GM19395 (cell line): ENCODE measurements around the gene GPRIN3.
A peak's percentile ranks its signal among the peaks of the same experiment; 100 is the strongest.
"Not testable (repeated sequence)": the region's sequence is repeated elsewhere in the genome, so short reads cannot be mapped to it uniquely, and the experiment has no call there.

ENCODE experiments used
- ATAC-seq: cut with Tn5 transposase; IDR thresholded peaks from one replicate; pipeline ENCODE4 v1.9.1; 2021; ENCODE audit warnings: mild to moderate bottlenecking, moderate library complexity; ENCODE audit not compliant: unreplicated experiment

The GPRIN3 gene

DNA sequence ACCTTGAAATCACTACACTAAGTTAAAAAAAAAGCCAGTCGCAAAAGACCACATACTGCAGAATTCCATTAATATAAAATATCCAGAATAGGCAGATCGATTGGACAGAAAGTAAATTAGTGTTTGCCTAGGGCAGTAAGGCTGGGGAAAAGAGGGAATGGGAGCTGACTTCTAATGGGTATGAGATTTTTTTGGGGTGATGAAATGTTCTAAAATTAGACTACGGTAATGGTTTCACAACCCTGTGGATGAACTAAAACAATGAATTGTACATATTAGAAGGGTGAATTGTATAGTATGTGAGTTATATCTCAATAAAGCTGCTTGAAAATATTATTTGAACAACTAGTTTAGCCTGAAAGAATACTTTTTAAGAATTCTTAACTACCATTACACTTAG, 6.7 kb upstream of the GPRIN3 start:
- ATAC-seq, result no peak

DNA sequence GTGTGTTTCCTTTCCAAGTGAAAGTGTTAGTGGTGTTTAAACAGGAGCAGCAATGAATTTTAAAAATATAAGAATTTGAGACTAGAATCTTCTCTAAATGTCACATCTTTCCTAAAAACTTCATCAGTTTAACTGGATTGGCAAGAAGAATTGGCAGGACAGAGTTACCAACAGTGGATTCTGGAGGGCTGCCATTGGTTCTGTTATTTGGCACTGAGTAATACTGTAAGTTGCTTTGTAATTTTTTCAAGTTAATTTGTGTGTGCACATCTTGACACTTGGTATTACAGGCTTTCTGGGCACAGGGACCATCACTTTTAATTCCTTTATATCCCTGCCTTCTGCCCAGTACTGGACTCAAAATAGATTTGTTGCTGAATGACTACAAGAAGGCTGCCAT, 4.5 kb upstream of the GPRIN3 start:
- ATAC-seq, result no peak

DNA sequence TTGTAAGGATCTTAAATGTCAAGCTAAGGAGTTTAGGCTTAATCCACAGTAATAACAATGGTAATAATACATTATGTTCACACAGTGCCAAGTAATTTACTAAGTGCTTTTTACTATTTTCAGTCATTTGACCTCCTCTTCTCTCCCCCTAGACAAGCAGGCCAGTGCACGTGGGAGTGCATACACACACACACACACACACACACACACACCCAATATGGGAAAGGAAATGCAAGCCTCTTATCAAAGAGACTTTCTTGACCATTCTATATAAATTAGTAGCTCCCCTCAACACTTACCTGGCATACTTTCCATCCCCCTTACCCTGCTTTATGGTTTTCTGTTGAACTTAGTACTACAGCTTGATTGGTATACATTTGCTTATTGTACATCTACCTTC, 3.8 kb upstream of the GPRIN3 start:
- ATAC-seq, result no peak

DNA sequence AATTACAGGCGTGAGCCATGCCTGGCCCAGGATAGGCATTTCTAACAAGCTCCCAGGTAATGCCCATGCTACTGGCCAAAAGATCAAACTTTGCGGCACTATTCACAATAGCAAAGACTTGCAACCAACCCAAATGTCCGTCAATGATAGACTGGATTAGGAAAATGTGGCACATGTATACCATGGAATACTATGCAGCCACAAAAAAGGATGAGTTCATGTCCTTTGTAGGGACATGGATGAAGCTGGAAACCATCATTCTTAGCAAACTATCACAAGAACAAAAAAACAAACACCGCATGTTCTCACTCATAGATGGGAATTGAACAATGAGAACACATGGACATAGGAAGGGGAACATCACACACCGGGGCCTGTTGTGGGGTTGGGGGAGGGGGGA, 1.6 kb upstream of the GPRIN3 start:
- ATAC-seq, result not testable (repeated sequence)

DNA sequence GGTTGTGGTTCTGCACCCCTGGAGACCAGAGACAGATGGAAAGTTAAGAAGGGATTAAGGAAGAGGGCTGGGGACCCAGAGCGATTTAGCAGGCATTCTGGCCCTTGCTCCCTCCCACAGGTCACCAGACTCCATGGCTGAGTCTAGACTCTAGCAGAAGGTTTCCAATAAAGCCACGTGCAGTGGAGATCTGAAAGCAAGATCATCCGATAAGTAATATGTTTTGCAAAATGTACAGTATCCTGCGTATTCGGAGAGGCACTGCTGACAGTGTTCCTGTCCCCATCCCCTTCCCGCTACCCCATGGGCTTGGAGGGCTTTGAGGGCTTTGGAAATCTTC, 531 bp upstream of the GPRIN3 start:
- ATAC-seq, result no peak

DNA sequence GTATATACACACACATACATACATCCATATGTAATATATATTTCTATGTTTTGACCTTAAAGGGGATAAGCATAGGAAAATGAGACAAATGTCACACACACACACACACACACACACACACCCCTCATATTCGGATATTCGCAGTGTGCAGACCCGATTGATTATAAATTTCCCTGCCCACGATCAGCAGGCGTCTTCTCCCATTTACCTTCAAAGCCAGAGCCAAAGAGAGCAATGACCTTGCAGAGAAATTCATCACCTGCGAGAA, 488 bp downstream of the GPRIN3 start:
- no peak for ATAC-seq

DNA sequence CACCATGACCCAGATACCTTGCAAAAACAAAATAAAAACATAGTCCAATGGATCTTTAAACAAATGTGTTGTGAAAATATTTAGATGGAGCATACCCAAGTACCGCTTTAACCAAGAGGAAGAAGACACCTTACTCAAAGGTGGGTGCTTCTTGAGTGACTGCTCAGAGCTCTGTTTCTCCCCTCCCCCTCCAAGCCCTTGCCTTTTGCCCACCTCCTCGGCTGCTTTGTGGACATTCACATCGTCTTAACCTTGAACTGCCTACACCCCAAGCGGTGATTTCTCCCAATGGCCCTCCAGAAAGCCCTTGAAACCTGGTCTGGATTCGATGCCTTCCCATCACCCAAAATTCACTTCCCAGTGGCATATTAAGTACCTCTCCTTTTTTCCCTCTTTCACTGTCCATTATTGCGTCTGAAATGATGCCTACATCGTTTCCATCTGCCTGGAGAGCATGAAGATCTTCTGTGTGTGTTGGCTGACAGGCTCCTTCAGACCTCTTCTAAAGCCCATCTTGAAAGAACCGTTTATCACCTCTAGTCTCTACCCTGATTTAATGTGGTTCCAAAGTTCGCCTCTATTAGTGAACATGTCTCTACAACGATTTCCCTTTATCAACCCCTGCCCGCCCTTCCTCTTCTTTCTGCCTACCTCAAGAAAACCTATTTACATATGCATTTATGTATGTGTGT, 968 bp downstream of the GPRIN3 start:
- ATAC-seq, result no peak

DNA sequence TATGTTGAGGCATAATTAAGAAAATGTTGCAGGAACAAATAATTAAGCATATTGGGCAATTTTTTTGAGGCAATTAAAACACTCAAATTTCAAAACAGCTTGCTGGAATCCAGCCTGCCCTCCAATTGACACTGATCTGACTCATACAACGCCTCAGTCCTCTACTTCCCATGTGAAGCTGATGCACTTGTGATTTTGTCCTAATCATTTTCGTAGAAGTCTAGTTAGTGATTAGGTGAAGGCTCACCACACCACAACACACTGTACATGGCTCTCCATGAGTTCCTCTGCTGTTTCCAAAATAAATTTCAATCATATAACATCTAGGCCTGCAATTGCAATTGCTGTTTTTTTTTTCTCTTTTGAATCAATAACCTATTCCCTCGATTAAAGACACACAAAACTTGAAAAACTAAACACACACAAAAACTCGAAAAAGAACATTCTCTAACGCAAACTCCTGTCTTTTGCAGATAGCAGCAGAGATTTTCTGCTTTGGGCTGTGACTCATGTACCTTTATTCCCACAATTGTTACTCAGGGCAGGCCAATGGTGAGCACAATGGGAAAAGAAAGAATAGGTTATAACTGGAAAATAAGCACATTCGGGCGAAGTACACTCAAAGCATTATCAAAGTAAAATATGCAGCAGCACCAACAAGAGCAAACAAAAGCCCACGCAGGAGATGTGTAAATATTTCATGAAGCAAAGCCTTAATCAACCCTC, 1.7 kb downstream of the GPRIN3 start:
- no peak for ATAC-seq

DNA sequence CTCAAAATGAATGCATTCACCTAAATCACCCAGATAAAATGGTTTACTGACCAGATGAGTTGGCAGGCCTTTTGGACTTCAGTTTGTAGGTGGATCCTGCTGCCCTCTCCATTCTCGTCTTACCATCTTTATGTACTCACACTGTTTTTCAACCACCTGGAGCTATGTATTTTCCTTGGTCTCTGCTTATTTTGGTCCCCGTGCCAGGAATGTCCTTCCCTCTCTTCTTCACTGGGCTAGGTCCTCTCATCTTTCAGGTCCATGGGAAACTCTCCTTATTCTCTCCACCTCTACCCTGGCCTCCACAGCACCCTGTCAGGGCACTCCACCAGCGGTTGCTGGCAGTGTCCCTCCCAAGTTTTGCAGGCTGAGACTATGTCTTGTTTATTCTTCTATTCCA, 2.6 kb downstream of the GPRIN3 start:
- ATAC-seq, result no peak

DNA sequence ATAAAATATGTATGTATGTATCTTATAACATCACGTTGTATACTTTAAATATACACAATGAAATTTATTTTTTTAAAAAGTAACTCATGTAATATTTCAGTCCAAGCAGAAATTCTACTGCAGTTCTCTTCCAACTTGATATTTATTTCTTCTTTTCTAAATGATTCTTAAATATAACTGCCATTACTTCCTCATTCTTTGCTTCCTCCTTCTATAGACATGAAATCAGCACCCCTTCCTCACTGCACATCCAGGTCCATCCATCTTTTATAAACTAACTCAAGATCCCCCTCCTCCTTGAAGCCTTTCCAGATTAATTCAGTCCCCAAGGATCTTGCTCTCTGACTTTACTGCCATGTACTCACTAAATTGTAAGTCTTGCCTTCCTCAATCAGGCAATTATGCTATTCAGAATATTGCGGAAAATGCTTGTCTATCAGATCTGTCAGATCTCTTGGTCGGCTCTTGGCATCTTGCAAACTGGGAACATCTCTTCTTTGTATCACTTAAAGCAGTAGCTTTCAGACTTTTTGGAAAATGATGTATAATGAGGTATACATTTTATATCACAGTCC, 3.7 kb downstream of the GPRIN3 start:
- no peak for ATAC-seq

DNA sequence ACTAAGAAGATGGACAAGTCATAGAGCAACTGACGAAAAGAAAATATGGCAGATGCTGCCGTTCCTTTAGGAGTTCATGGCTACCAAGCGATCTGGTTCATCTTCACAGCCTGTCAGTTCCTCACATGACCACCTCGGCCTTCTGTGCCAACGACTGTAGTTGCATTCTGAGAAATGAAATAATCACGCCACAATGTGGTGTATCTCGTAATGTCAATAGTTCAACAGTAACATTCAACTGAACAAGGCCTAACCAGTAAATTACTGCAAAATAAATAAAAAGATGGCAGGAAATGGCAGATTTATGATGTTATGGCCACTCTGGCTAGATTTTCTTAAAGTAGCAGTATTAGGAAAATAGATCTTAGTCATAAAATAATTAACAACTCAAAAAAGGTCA, 4.4 kb downstream of the GPRIN3 start:
- ATAC-seq, result no peak

DNA sequence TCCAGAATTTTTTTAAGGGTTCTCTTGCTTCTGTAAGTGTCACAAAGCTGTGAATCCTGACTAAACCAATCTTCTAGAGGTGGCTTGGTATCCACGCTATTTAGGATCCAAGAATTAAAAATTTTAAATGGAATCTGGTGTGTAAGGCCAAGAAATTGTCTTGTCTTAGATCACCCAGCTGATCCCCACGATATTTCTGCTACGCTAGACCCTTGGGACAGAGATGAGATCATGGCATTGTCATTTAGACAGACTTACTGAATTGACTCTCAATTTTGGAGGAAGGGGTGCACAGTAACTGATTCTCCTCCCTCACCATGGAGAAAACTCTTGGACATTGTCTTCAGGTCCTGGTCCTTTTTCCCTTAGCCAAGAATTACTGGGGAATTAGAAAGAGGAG, 5.7 kb downstream of the GPRIN3 start:
- no peak for ATAC-seq

DNA sequence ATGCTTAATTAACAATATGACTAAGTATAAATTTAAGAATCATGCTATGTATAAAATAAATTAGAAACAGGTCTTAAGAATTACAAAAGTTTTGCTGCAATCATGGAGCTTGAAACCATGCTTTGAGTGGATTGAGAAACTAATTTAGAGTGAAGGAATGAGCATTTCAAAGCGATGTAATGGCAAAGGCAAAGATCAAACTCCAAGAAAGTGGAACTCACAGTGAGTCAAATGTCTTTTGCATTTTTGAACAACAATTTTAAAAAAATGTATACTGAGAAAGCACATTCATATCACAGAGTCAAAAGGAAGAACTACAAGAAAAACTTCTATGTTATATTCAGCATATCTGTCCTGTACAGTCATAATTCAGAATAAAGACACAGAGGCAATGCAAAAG, 6.6 kb downstream of the GPRIN3 start:
- no peak for ATAC-seq

DNA sequence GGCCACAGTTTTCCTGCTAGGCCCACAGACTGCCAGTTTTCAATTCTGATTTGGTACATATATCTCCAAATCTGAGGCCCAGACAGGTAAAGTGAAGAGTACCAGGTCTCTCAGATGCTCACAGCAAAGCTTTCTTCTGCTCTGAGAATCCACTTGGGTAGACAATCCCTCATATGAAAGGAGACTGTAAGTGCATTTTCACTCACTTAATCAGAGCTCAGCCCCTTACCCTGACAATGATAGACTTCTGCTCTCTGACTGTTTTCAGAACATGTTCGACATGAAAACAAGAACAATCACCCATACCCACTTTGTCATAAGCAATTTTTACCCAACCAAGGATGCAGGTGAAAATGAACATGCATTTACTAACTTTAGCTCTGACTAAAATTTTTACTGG, 7.1 kb downstream of the GPRIN3 start:
- ATAC-seq, result no peak

DNA sequence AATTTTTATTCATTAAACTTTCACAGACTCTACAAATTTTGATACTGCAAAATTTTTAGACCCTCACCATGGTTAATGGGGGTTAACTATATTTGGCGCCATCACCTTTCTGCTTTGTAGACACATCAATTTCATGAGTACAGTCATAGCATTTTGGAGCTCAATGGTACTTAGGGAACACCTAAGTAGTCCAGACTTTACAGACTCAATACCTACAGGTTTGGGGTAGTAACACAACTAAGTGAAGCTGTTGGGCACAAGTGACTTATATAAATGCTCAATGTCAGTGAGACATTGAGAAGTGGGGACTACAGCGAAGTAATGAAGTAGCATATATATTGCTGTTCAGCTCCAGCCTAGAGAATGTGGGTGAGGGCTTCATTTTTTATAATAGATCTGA, 7.5 kb downstream of the GPRIN3 start:
- no peak for ATAC-seq

DNA sequence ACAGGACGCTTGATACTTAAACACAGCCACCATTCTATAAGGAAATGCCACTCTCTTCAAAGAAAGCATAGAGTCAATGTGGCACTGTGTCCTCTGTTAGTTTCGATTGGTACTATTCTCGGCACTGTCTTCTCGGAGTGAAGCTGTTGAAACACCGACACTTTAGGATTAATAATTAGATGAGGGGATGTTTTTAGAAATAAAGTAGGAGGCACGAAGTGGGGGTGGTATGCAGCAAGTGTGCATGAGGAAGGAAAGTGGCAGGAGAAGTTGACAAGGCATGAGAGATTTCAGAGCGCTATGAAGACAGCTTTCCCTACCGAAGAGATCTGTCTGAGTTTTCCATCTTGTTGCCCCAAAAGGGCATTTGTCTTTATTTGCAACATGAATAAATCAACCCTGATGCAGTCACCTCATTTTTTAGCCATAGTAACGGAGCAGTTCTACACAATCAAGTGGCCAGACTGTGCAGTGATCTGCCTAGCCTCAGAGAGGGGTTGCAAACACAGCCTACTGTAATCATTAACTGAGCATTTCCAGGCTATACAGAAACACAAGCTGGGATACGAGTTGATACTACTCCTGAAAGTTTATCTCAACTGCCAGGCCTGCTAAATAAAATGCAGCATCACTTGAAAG, 8.3 kb downstream of the GPRIN3 start:
- peak; percentile 31 for ATAC-seq

DNA sequence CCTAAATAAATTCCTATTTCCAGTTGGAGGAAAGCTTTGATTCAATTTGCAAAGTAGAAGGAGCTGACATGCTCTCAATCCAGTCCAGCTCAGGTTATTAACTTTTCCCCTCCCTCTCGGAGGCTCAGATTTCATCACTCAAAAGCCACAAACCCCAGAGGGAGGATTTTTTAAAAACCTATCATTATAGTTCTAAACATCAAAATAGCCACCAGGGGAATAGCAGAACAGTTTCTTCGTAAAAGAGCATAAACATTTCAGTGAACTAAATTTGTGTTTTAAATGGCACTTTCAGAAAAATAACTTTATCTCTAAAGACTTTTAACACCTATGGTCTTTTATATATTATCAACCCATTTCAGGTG, 8.8 kb downstream of the GPRIN3 start:
- no peak for ATAC-seq

DNA sequence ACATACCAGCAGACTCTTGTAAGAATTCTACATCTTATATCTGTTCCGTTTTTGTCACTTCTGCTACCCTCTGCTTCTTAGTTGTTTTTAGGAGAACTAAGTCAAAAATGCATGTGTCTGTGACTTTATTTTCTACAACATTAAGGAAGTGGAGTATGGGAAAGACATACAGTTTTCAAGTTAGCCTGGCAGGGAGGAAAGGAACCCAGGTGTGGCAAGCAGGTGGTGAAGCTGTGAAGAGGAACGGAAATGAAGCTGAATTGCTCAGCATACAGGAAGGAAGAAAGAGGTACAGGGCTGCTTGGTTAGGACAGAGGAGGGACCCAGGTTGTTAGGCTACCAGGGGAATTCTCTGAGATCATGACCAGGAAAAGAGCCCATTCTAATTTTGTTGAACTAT, 9.4 kb downstream of the GPRIN3 start:
- ATAC-seq, result peak; percentile 27

DNA sequence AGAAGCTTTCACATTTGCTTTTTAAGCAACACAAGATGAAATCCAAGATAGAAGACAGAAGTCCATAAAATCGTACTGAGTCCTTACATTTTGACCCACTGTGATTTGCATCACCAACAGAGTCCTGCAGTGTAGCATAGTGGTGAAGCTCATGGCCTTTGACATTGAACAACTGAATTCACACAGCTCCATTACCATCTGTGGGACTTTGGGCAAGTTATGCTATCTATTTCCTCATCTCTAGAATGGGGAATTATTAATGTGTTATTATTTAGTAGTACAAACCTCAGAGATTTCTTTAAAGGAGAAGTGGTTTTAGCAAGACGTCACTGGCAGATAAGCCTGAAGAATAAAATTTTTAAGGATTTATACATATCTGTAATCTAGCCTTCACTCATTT, 10.7 kb downstream of the GPRIN3 start:
- no peak for ATAC-seq

DNA sequence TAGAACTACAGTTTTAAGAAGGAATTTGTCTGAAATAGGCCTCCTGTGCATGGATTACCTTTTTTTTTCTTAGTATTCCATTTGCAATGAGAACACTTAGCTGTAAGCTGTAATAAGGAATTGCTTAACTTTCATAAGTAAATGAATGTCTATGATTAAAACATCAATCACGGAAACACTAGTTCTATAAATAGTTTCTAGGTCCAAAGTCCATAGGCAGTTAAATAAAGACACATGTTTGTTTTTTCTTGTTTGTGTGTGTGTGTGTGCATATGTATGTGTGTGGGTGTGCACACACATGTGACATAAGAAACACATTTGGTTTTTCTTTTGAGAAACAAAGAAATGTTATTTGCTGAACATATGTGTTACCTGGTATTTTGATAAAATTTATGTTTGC, 11.2 kb downstream of the GPRIN3 start:
- no peak for ATAC-seq

DNA sequence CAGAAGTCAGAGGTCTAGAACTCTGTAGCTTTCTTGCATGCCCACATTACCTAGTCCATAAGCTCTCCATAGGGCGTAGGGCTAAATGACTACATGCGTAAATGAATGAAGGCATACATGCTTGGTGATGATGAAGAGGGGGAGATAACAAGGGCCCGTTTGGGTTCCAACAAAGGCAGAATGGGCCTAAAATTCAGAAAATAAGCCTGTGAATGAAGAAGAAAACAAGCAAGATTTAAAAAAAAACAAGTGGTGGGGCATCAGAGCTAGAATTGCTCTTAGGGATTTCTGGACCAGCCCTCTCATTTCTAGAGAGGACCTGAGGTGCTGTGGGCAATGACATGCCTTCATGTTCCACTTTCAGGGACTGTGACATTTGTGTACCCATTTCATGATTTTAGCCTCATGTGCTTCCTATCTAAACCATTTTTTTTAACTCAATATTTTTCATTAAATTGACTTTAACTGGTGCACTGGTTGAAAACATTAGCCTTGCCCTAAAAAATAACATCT, 12.1 kb downstream of the GPRIN3 start:
- ATAC-seq, result no peak

DNA sequence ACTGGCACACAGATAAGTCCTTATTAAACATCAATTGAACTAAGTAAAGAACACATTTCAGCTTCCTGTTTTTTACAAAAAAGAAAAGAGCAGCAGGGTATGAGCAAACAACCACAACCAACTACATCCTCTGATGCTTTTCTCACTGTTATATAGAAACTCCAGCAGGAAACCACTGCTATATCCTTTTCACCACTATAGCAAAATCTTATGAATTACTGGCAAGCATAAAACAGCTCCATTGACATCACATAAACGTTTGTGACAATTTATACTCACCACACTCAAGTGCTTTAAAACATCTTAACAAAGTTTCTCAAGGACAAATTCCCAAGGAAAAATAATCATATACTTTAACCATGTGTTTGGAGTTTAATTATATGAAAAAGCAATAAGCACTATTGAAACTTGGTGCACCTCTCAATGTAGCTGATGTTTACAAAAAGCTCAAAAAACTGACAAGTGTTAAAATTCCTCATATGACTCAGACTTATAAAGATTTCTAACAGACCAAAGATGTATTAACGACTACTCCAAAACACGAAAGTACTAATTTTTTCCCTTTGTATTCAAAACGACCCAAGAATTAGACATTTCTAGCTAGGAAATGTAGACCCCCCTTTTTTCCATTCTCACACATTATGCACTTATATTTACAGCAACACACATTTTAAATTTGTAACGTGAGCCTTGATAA, 12.9 kb downstream of the GPRIN3 start:
- peak; percentile 87 for ATAC-seq
